Superior temporal gyrus (tissue), 1 donor: ENCODE measurements around the gene DEPDC1B.
"Not testable (repeated sequence)": the region's sequence is repeated elsewhere in the genome, so short reads cannot be mapped to it uniquely, and the experiment has no call there.

ENCODE experiments used
- DNase-seq: peaks from one replicate; pipeline ENCODE4 v3.0.0-alpha.2; 2016; ENCODE audit errors: extremely low spot score

Gene DEPDC1B

GRCh38 chr5:60699288-60699608 is 718 bp downstream of the DEPDC1B start:
- no peak for DNase-seq

GRCh38 chr5:60698336-60698735 is 1.6 kb downstream of the DEPDC1B start:
- no peak for DNase-seq

GRCh38 chr5:60690326-60690725 is 9.6 kb downstream of the DEPDC1B start:
- no peak for DNase-seq

GRCh38 chr5:60688980-60689379 is 11.0 kb downstream of the DEPDC1B start:
- DNase-seq: no peak

- DNase-seq: no peak
These were observed 11.8 kb downstream of the DEPDC1B start for GRCh38 chr5:60687927-60688720.

GRCh38 chr5:60686157-60686556 is 13.8 kb downstream of the DEPDC1B start:
- no peak for DNase-seq

GRCh38 chr5:60685700-60686099 is 14.3 kb downstream of the DEPDC1B start:
- DNase-seq: no peak

GRCh38 chr5:60685028-60685427 is 14.9 kb downstream of the DEPDC1B start:
- no peak for DNase-seq

- DNase-seq: not testable (repeated sequence)
These were observed 18.0 kb downstream of the DEPDC1B start for GRCh38 chr5:60682007-60682406.

GRCh38 chr5:60679816-60680215 is 20.1 kb downstream of the DEPDC1B start:
- DNase-seq: no peak

GRCh38 chr5:60677850-60678664 is 21.9 kb downstream of the DEPDC1B start:
- DNase-seq: peak; percentile 82

GRCh38 chr5:60675286-60675685 is 24.7 kb downstream of the DEPDC1B start:
- DNase-seq: no peak

- no peak for DNase-seq
These were observed 25.5 kb downstream of the DEPDC1B start for GRCh38 chr5:60674251-60675069.

GRCh38 chr5:60673334-60673733 is 26.6 kb downstream of the DEPDC1B start:
- DNase-seq: no peak

- no peak for DNase-seq
These were observed 27.2 kb downstream of the DEPDC1B start for GRCh38 chr5:60672693-60673264.

GRCh38 chr5:60671899-60672692 is 27.9 kb downstream of the DEPDC1B start:
- no peak for DNase-seq

- no peak for DNase-seq
These were observed 29.2 kb downstream of the DEPDC1B start for GRCh38 chr5:60670749-60671148.

GRCh38 chr5:60668686-60669304 is 31.2 kb downstream of the DEPDC1B start:
- DNase-seq: peak; percentile 90

GRCh38 chr5:60651872-60652620 is 47.9 kb downstream of the DEPDC1B start:
- no peak for DNase-seq
